ENCODE measurements around the gene PRUNE2. TPM values are rescaled to one million over a fixed set of nuclear protein-coding genes. Genes with fewer than 3 reads are reported as not detected.

Gene PRUNE2
- total and polyA plus RNA-seq, 2 of the 8 experiments (the other 6 are each of a cell fraction or from before 2014, with no cell fraction given), result 5.5 to 13.3 TPM

DNA sequence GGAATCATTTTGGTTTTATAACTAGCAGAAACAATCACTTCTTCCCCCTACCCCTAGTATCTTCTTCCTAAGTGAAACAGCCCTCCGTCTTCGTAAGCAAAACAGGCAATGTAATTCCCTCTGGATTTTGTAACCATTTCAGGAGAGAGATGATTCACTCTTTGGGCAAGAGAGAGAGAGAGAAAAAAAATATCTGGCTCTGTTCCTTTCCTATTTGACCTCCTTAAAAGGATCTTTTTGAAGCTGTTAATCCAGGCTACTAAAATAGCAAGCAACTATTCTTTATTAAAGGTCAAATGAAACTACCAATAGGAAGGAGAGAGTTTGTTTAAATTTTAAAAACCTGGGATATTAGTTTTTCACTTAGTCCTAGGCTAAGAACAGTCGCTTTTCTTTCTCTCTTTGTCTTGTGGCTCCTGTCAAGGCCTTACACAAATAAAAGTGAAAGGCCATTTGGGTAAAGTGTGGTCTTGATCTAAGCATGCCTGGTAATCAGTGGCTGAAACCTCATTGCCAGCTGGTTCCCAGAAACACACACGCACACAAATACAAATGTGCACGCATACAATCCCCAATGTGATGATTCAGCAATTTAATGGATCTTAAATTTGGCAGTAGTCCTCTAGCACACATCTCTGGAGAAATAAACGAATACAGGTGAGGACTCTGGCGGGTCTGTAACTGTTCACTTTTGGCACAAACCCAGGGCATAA, 70.2 kb downstream of the PRUNE2 start:
- Histone ChIP-seq H3K4me2 (ENCODE audit: insufficient read depth in 1 of 2, low read depth in 2 of 2, low read length in 2 of 2) (no peak overlapping the region), H4K91ac (replicated peaks; ENCODE audit: insufficient read length, low read length) (no peak overlapping the region)
- POLR2A ChIA-PET (ENCODE audit: partially characterized antibody), result no interaction called here

More for the DNA sequence above, 70.2 kb downstream of the PRUNE2 start:
- 83% methylated on average over 7 of the region's 7 CpGs; no CpG with 5 or more reads in 1 of the 2 experiments for WGBS, 2 experiments (ENCODE audit: extremely low coverage in 1 of 2, insufficient coverage in 1 of 2, insufficient read length in 1 of 2, insufficient replicate concordance in 2 of 2, low coverage in 1 of 2, low lambda C conversion rate in 2 of 2, missing lambda C conversion rate in 1 of 2)
- H2AFZ ChIP-seq (ENCODE audit: low read length), result no peak overlapping the region; the same call in 1 of the 2 replicates
- peak; percentile 86 for TF ChIP-seq MAFK (IDR thresholded peaks at IDR 0.05; ENCODE audit: low read depth, low read length)
- TF ChIP-seq SIN3A (conservative IDR thresholded peaks at IDR 0.05 in 1 of 2, IDR thresholded peaks at IDR 0.05 in 1 of 2; ENCODE audit: low read depth in 1 of 2, low read length in 2 of 2), result no peak
- no peak for TF ChIP-seq EP300 (IDR thresholded peaks at IDR 0.05; ENCODE audit: borderline replicate concordance in 1 of 2, low read depth in 2 of 2, low read length in 2 of 2)
- H4K20me1 ChIP-seq (replicated peaks in 1 of 2; ENCODE audit: control insufficient read depth in 1 of 2, insufficient read depth in 2 of 2, low read length in 2 of 2), result no peaks in the 10 kb centered on the region
- H3K79me2 ChIP-seq (ENCODE audit: control insufficient read depth in 1 of 2, insufficient read depth in 2 of 2, low read length in 2 of 2), result no peaks in the 10 kb centered on the region
- no peak overlapping the region for H2BK12ac ChIP-seq (ENCODE audit: low read depth, low read length)
- H3K14ac ChIP-seq (ENCODE audit: insufficient read length), result no peak overlapping the region
- no peaks in the 10 kb centered on the region for H3K79me1 ChIP-seq (ENCODE audit: low read depth, low read length)
- CTCF ChIA-PET (ENCODE audit: partially characterized antibody), result interaction anchor here (0.6 kb wide), 1 partner anchor 39 kb away, joined by 3 read pairs; no protein-coding TSS in a partner anchor
- no peaks in the 10 kb centered on the region for H3K27me3 ChIP-seq (replicated peaks in 1 of 4; ENCODE audit: control insufficient read depth in 3 of 4, extremely low read depth in 1 of 4, insufficient read depth in 3 of 4, low read length in 3 of 4)
- H3K23me2 ChIP-seq (ENCODE audit: low read depth, low read length), result no peaks in the 10 kb centered on the region
- no peak overlapping the region for H2BK5ac ChIP-seq (ENCODE audit: low read depth, low read length)
- no peak overlapping the region for H3K4ac ChIP-seq (replicated peaks; ENCODE audit: insufficient read length, low read depth, low read length)
- H2AK5ac ChIP-seq (ENCODE audit: low read depth, low read length), result no peak overlapping the region
- no peak overlapping the region for H3K9ac ChIP-seq (replicated peaks in 1 of 4; ENCODE audit: extremely low read depth in 1 of 4, low read depth in 3 of 4, low read length in 3 of 4)
- H3K18ac ChIP-seq (ENCODE audit: extremely low read depth, low read length), result no peak overlapping the region
- no peaks in the 10 kb centered on the region for H3K36me3 ChIP-seq (ENCODE audit: control insufficient read depth in 2 of 4, insufficient read depth in 4 of 4, low read length in 3 of 4)
- no peaks in the 10 kb centered on the region for H3K9me3 ChIP-seq (ENCODE audit: insufficient read depth in 2 of 2, low read depth in 1 of 2, low read length in 1 of 2)
- no peak overlapping the region for H2BK15ac ChIP-seq (ENCODE audit: low read length)
- DNase-seq (ENCODE audit: low read depth in 1 of 2, low spot score in 2 of 2), result no peak
- H3K23ac ChIP-seq (ENCODE audit: insufficient read length), result no peak overlapping the region
- no peak overlapping the region for H2BK120ac ChIP-seq (replicated peaks; ENCODE audit: low read depth, low read length)
- no peak overlapping the region for H2BK20ac ChIP-seq (ENCODE audit: low read length)
- no peak overlapping the region for H4K8ac ChIP-seq (ENCODE audit: extremely low read depth, insufficient read depth, low read length)
- no peak overlapping the region for H3K27ac ChIP-seq (ENCODE audit: low read depth, low read length)
- H3K4me3 ChIP-seq (ENCODE audit: extremely low read depth in 1 of 4, insufficient read depth in 2 of 4, low read depth in 3 of 4, low read length in 4 of 4), result no peak overlapping the region
- FAIRE-seq, result no peak
- H4K5ac ChIP-seq (ENCODE audit: insufficient read length, low read depth, low read length), result no peak overlapping the region
- H3K56ac ChIP-seq (replicated peaks; ENCODE audit: insufficient read length, low read depth, low read length), result no peak overlapping the region
- H3K4me1 ChIP-seq (replicated peaks in 1 of 4; ENCODE audit: control insufficient read depth in 3 of 4, insufficient read depth in 4 of 4, low read length in 3 of 4), result peaks cover 0 to 2% (median 0%) of the 10 kb centered on the region in 4 experiments; a peak in 1 of 7 replicates

Measured in H1 (cell line).